HG02852 (cell line): ENCODE results near the gene TXNDC5.
A peak's percentile ranks its signal among the peaks of the same experiment; 100 is the strongest.
"Not testable (repeated sequence)": the region's sequence is repeated elsewhere in the genome, so short reads cannot be mapped to it uniquely, and the experiment has no call there.

Experiments
- ATAC-seq: cut with Tn5 transposase; IDR thresholded peaks from one replicate; pipeline ENCODE4 v1.9.1; 2021; ENCODE audit warnings: mild to moderate bottlenecking, moderate library complexity; ENCODE audit not compliant: unreplicated experiment

The TXNDC5 gene

DNA sequence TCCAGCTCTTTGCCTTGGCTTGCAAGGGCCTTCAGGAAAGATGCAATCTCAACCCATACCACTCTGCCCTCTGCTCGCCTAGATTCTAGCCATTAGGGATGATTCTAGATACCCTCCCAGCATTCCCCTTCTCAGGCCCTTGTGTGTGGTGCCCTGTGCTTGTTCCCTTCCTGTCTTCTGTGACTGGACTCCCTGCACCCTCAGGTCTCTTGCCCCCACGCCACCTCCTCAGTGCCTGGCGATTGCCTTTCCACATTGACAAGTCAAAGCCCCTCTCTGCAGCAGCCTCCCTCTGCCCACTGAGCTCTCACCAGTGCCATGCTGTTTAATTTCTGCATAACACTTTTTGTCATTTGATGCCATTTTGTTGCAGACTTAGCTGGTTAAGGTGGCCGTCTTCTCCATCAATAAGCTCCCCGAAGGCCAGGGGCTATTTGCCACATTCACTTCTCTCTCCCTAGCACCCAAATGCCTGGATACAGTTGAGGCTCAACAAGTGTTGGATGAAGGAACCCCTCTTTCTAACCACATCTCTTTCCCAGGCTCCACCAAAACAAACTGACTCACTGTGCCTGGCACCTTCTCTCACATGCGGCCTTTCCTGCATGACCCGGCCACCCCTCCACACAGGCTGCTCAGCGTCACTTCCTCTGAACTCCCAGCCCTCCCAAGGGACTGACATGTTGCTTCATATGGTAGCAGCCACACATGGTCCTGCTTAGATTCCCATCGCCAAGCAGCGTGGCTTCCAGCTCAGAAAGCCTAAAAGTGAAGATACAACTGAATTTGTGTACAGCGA is 4.6 kb upstream of the TXNDC5 start:
- ATAC-seq: no peak

DNA sequence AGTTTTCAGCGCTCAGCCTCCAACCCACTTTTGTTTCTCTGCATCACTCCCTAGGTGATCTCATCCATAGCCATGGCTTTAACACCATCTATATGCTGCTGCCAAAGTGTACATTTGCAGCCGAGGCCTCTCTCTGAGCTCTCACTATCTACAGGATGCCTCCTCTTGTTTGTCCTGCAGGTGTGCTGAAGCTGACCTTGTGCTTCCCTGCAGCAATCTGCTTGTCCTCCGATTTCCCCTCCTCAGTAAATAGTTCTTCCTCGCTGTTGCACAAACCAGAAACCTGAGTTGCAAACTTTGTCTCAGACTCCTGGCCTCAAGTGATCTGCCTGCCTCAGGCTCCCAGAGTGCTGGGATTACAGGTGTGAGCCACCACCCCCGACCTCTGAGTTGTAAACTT is 3.7 kb upstream of the TXNDC5 start:
- no peak for ATAC-seq

DNA sequence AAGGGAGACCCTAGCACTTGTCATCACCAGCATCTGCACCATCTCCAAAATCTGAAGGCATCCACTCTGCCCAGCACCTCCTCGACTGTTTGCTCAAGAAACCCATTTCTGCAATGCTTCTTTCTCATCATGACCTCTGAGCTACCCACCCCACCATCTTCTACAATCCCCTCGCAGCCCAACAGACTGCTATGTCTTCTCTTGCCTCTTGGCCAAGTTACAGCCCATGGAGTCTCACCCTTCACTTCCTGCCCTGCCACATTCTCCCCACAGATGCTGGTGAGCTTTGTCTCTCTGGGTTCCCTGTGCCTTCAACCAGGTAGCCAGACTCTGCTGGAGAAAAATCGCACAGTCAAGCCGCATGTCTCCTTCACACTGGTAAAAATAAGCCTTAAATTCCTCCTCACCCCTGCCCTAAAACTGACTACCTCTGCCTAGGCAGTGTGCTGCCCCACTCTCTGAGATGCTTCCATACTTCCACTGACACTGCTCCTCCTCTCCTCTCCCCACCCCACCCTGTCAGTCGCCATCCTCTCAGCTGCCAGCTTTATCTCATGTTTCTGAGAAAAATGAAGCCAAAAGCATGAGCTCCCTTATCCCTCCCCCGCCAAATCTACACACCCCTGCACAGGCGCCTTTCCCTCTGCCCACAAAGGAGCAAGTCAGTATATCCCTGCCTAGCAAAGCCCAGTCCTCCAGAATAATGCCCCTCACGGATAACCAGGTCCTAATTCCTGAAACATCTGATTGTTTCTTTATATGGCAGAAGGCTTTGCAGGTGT is 2.3 kb upstream of the TXNDC5 start:
- ATAC-seq: no peak

DNA sequence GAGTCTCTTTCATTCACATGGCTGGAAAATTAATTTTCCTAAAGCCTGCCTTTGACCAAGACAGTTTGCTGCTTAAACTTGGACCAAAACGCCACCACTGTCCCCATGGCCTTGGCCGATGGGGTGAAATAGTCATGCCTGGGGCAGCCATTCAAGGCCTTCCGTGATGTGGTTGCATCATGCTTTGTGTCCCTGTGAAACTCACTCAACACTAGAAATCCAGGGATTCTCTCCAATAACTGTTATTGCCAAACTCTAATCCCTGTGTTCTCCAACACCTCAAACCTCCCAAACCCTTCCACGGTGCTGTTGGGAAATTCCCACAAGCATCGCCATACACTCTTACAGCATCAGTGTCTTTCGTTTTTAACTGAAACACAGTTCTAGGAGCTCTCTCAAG is 1.4 kb upstream of the TXNDC5 start:
- ATAC-seq: no peak

DNA sequence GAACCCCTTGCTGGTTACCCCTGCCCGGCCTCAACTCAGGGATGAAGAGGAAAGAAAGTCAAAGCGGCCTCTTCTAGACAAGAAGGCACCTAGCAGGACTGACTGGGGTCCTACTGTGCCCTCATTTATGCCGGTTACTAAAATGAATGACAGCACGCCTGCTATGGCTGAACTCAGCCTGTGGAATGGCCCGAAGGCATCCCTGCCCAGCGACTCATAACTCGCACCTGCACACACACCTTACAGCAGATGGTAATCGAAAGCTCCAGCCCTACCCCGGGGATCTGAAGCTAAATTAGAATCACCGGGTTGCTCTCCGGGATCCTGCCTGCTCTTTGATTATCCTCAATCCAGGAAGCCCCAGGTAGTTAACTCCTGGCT is 747 bp upstream of the TXNDC5 start:
- ATAC-seq: no peak

DNA sequence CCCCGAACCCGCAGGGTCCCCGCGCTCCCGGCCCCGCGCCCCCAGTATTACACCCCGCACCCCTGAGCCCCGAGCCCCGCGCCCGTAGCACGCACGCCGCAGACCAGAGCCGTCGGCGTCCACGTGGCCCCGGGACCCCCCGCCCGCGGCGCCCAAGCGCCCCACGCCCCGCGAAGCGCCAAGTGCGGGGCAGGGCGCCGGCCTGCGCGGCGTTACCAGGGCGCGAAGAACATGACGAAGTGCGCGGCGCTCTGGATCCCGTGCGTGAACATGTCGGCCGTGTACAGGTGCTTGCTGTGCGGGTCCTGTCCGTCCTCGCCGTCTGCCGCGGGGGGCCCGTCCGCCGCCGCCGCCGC is 312 bp downstream of the TXNDC5 start:
- peak; percentile 25 for ATAC-seq

DNA sequence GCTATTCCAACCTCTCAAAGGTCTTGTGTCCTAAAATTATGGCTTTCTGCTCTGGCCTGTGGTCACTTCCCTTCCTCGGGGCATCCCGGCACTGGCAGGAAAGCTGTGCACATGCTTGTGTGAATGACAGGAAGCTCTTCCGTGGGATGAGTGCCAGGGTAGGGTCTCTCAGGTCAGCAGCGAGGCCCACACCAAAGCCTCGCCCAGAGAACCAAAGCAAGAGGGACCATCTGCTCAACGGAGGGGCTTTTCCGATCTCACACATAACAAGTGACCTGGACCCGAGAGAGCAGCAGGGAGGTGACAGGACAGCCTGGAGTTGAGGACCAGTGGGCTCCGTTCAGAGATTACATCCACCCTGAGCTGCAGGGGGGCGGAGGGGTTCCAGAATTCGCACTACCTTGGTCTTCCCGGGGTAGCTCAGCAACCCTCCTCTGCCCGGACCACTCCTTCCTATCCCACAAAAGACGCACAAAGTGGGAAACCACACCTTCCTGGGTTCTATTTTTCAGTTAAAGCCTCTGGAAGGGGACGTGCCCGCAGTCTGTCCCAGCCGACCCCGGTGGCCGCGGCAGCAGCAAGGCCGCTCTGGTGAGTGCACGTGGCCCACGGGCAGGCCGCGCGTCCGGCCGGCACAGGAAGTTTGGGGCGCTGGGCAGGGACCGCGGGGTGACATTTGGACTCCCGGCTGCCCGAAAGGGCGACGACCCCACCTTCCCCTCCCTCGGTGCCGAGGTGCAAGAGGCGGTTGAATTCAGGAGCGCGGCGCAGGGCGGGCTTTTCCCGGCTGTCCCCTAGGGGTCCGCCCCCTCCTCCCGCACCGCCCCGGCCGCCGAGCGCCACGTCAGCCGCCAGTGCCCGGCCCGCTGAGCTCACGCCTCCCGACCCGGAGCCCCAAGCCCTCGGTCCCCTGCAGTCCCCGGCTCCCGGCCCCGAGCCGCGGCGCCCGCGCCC is 988 bp downstream of the TXNDC5 start:
- ATAC-seq: peak; percentile 30

DNA sequence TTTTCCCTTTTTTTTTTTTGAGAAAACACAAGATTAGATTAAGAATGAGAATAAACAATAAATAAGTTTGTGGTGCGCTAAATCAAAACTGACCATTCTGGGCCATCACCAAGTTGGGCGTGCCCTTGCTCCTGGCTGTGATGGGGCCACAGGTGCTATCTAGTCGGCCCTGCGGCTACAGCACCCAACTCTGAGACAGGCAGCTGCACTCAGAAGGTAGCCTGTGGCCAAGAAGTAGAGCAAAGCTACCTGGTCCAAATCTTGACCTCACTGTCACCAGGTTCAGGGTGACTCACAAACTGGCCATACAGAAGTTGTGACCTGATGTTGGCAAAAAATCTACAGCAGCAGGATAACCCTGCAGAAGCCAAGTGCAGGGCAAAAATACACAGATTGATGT is 3.4 kb downstream of the TXNDC5 start:
- no peak for ATAC-seq

DNA sequence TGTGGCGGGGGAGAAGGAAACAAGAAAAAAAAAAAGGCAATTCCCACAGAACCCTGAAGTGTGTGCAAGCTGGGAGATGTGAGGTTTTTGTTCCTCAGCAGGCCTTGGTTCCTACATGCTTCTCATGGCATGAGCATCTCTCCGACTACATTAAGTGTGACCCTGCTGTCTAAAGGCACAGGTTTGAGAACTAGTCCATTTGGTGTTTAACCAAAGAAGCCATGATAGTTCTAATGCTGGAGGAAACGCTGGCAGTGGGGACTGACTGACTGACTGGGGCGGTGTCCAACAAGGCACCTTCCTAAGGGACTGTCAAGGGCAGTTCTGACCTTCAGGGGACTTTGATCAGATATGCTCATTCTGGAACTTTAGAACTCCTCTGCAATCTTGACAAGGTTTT is 3.8 kb downstream of the TXNDC5 start:
- ATAC-seq: no peak

DNA sequence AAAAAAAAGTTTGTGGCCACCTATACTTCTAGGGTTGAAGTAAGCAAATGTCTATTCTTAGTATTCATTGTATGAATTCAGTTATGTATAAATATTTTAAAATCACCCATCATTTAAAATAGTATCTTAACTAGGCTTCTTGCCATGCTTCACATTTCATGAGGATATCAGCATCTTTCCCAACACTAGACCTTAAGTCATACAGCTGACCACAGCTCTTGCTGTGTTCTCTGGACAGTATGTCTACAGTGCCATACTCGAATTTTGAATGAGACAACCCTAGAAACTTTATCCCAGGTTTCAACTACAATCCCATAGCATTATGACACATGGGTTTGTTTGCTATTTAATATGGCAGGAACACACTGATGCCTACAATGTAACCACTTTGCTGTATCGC is 5.2 kb downstream of the TXNDC5 start:
- ATAC-seq: no peak

DNA sequence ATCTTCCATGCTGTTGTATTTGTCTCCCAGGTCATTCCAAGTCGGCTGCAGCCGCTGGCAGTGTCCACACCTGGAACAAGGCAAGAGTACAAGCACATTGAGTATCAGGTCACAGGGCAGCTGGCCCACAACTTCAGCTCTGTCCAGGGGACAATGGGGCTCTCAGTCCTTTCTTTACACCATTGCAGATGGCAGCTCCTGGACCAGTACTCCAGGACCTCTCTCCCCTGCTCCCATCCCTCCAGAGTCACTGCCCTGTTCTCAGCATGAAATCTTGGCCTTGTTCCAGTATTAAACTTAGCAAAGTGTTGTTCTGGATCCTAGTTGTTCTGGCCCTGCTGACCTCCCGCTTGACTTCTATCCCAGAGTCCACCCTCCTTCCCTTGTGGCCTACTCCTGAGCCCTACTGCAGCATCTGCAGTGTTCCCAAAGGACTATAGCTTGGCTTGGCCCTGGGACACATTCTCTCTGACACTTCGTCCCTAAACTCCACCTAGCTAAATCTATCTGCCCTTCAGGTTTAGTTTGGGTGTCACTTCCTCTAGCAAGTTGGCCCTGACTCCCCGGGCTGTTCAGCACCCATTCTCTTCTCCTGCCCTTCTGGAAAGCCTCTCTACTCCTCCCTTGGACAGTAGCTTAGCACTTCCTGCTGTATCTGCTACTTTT is 5.8 kb downstream of the TXNDC5 start:
- ATAC-seq: no peak

DNA sequence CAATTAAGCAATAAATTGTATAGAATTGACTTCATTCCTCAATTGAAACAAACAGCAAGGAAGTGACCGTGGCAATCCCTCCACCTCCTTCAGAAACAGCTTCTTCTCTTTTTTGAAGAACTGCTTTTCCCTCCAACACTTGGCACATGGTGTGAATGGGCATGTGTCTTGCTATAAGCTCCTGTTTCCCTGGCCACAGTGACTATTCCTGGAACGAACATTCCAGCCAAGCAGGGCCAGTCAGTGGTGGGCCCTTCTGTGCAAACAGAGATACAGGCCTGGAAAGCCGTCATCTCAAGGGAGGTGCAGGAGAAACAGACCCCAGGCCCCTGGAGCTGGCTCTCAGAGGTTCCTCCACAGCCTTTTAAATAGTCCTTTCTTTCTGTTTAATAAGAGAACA is 6.9 kb downstream of the TXNDC5 start:
- ATAC-seq: no peak

DNA sequence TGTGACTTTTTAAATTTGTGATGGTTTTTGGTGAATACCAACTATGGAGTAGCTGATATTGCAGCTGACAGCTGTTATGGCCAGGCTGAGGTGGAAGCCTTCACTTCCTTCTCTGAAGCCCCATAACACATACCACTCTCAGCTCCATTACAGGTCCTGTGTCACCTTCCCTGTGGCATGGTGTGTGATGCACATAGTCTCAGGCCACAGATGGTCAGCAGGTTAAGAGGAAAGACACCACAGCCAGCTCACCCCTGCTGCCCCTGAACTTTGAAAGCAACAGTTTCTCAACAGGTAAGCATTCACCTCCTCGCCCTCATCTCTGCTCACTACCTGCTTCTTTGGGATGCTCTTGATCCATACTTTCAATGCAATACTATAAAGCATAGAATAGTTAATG is 7.7 kb downstream of the TXNDC5 start:
- no peak for ATAC-seq

DNA sequence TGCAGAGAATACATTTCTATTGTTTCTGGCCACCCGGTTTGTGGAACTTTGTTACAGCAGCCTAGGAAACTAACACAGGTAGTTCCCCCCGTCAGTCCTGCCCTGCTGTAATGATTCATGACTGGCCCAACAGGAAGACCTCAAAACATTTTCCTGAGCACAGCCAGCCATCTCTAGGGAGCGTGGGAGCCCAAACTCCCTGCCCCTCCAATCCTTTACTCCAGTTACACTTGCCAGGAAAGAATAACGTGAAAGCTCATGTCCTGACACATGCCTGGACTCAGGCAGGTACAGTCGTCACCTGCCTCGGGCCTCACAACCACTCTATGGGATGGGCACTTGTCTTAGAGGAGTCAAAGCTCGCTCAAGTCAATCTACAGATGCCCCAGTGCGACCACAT is 8.4 kb downstream of the TXNDC5 start:
- no peak for ATAC-seq

DNA sequence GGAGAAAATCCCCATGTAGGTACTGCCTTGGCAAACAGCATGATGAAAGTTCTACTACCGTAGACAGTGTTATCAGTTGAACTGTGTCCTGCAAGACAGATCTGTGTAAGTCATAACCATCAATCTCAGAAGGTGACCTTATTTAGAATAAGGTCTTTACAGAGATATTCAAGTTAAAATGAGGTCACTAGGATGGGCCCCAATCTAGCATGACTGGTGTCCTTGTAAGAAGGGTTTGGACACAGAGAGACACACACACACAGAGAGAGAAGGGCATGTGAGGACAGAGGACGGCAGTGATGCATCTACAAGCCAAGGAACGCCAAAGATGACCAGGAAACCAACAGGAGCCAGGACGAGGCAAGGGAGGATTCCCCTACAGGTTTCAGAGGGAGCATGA is 8.8 kb downstream of the TXNDC5 start:
- ATAC-seq: no peak

DNA sequence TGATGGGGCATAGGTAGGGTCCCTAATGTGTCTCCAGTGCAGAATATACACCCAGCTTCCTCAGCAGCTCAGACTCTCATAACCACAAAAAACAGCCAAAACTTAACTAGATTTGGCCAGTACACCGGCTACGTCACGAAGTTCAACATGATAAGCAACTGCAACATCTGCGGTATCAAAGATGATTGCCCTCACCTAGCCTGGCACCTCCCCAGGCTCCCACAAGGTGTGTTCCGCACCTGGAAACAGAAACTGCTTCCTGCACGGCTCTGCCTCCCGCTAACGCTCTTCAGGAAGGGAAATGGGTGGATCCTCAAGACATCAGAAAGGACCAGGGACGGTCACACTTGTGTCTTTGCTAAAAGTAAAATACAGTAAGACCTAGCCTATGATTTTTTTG is 9.5 kb downstream of the TXNDC5 start:
- no peak for ATAC-seq

DNA sequence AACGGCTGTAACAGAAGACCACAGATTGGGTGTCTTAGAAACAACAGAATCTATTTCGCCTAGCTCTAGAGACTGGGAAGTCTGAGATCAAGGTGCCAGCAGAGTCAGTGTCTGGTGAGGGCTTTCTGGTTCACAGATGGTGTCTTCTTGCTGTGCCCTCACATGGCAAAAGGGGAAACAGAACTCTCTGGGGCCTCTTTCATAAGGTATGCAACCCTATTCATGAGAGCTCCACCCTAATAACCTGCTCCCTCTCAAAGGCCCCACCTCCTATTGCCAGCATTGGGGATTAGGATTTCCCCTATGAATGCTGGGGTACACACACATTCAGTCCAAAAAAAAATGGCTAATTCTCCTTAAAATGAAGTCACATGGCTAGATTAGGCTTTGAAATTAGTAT is 10.0 kb downstream of the TXNDC5 start:
- no peak for ATAC-seq

DNA sequence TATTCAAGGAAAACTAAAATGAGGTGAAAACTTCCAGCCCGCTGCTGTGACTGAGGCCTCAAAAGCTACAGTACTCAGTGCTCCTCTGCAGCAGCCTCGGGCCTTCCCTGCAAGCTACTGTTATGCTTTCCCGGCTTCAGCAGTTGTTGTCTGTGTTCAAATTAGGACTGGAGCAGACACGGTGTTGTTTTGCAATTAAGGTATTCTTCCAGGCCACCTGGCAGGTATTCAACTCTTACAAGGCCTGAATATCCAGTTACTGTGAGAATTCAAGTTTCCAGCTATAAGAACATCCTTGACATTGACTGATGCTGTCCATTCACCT is 10.7 kb downstream of the TXNDC5 start:
- ATAC-seq: no peak

DNA sequence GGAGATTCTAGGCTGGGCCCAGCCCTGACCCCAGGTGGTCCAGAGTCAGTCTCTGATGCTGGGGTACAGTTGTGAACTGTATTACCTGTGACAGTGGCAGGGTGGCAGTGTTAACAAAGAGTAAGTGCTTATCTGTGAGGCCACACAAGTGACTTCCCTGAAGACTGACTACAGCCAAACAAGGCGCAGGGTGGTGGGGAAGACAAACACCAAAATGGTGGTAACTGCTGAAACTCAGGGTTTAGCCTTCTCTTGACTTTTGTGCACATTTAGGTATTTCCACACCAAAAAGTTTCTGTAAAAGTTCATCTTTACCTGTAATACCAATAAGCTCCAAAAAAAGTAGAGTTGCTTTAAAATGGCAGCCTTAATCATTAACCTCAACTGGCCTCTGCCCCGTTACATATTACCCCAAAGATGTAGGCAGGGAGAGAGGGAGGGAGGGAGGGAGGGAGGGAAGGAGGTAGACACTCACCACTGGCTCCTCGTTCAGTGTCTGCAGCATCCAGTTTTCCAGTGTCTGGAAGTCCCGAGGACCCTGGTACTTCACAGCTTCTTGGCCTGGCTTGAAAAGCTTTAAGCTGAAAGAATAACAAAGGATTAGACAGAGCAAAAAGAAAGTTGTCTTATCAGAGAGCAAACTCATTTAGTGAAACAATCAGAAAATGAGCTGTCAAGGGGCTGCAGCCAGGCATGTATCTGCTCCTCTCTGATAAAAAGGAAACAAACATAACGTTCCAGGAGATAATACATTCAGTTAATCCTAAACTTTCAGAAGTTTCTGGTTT is 11.3 kb downstream of the TXNDC5 start:
- no peak for ATAC-seq

DNA sequence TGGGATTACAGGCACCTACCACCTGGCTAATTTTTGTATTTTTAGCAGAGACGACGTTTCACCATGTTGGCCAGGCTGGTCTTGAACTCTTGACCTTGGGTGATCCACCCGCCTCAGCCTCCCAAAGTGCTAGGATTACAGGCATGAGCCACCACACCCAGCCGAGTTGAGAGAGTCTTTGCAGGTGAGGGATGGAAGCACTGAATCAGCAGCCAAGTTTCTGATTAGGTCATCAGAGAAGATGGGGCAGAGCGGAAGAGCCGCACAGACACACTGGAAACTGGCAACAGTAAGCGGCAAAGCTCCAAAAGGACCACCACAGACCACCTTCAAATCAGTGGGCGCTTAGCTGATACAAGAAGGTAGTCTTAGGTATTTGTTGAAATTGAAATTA is 12.4 kb downstream of the TXNDC5 start:
- ATAC-seq: not testable (repeated sequence)
